IPS DF 4.7 (cell line): ENCODE data around the gene HSPA4.

Experiments
- DNase-seq: peaks from one replicate; pipeline ENCODE4 v3.0.0-alpha.2; 2013; ENCODE audit warnings: low spot score; ENCODE audit errors: extremely low read depth

The HSPA4 gene

DNA sequence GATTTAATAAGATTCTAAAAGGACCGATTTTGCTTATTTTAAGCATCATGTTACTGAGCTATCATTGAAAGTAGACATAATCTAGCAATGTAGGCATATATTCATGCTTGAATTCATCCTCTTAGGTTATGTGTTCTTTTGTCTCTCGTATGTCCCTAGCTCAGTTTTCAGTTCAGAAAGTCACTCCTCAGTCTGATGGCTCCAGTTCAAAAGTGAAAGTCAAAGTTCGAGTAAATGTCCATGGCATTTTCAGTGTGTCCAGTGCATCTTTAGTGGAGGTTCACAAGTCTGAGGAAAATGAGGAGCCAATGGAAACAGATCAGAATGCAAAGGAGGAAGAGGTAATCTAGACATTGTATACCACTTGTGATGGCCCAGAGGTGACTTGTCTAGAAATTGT lies 39.2 kb downstream of the HSPA4 start:
- DNase-seq, result no peak

DNA sequence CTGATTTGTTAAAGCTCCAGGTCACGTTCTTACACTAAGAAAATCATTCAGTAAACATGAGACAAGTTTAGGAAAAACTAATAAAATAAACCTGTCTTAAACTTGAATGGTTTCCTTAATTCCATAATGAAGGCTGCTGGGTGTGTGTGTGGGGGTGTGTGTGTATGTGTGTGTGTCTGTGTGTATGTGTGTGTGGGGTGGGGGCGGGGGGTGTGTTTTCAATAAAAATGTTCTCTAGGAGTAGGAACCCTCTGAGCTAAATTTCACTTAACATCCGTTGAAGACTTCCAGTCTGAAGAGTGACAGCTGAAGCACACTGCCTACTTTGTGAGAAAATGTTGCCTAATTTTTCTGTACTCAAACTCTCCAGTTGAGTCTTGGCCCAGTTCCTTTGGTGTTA lies 54.5 kb downstream of the HSPA4 start:
- no peak for DNase-seq

DNA sequence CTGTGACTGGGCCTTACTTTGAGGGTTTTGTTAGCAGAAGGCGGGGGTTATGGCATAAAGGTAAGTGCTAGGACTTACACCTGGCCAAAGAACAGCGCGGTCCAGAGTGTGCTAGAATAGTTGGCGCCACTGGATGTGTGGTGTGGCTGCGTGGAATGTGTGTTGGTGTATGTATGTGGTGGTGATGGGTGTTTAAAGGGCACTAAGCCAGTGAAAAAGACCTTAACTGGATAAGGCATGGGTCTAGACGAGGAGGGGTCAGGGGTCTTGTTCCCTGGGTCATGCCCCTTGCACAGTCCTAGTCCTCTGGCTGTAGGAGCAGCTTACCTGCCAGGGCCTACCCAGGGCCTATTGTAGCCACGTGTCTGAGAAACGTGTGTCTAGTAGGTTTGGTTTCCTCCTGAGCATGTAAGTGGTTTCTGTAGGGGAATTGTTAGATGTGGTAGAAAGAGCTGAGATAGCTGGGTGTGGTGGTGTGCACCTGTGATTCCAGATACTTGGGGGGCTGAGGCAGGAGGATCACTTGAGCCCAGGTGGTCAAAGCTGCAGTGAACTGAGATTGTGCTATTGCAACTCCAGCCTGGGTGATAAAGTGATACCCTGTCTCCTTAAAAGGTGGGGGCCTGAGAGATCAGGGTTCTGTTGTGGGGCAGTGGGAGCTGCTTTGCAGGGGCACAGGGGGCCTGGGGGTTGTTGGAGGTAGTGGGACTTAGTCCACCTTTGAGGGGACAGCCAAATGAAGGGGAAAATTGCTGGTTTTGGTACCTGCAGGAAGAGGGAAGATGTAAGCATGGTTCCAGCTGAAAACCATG lies 55.2 kb downstream of the HSPA4 start:
- no peak for DNase-seq

DNA sequence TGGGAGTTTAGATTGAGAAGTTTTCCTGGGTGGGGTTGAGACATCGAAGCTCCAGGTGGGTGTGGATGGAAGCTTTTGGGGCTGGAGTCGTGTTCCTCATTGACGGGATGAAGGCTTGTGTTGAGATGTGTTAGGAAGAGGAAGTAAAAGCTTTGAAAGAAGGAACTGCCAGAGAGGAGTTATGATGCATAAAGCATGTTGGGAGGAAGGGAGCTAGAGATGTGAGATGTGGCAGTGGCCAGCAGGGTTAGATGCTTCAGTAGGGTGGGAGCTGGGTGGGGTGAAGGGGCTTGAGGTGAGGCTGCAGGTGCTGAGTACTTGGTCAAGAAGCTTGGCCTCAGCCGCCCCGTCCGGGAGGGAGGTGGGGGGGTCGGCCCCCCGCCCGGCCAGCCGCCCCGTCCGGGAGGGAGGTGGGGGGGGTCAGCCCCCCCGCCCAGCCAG lies 56.7 kb downstream of the HSPA4 start:
- DNase-seq, result no peak

DNA sequence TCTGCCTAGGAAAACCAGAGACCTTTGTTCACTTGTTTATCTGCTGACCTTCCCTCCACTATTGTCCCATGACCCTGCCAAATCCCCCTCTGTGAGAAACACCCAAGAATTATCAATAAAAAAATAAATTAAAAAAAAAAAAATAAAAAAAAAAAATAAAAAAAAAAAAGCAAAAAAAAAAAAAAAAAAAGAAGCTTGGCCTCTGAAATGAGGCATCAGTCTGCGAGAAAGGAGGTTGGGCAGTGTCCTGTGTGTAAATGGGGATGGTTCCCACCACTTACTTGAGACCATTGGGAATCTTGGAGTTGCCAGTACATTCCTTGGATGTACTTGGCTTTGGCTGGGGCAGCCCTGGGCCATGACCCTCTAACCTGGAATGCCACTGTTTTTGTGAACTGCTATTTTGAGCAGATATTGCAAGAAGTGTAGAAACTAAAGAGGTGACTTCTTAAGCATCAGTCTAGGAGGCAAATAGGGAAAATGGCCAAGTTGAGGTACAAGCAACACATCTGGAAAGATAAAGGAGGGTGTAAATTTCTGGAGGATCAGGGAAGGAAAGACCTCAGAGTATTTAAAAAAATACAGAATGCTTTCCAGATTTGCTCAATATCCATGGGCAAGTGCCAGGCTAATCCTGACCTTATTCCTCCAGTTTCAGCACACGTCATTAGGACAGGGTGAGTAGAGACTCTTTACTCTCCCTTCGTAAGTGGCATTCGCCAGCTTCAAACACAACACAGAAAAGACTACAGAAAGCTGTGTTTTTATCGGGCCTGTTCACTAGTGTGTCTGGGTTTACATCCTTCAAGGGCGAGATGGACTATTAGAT lies 58.1 kb downstream of the HSPA4 start:
- no peak for DNase-seq

DNA sequence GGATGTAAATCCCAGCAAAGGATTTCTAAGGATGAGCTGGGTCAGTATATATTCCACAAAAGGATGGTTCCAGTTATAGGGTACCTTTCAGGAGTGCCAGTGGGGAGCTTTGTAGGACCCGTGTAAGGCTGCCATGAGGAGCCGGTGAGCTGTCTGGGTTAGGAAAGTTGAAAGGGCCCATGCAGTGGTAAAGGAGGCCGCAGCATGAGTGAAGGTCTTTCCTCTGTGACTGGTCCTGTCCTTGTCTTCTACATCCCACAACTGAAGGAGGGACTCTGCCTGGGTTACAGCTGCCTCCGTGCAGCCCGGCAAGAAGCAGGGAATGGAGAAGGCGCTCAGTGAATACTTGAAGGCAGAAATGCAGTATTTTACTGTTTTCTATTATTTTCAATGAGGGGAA lies 58.9 kb downstream of the HSPA4 start:
- DNase-seq, result no peak

DNA sequence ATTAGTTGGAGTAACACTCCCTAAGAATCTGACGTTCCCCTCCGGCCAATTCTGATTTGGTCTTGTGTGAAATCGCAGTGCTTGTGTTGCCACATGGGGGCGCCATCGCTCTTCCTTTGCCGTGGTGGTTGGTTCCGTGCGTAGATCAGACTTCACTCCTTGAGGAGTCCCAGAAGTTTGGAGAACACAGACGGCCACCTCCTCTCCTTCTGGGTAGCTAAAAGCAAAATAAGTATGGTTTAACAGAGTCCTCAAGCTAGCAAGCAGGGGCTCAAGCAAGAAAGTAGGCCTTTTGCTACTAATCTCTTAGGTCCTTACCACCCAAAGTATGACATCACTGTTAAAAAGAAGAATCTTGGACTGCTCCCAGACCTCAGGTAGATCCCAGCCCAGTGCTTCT lies 59.5 kb downstream of the HSPA4 start:
- peak; percentile 79 for DNase-seq

DNA sequence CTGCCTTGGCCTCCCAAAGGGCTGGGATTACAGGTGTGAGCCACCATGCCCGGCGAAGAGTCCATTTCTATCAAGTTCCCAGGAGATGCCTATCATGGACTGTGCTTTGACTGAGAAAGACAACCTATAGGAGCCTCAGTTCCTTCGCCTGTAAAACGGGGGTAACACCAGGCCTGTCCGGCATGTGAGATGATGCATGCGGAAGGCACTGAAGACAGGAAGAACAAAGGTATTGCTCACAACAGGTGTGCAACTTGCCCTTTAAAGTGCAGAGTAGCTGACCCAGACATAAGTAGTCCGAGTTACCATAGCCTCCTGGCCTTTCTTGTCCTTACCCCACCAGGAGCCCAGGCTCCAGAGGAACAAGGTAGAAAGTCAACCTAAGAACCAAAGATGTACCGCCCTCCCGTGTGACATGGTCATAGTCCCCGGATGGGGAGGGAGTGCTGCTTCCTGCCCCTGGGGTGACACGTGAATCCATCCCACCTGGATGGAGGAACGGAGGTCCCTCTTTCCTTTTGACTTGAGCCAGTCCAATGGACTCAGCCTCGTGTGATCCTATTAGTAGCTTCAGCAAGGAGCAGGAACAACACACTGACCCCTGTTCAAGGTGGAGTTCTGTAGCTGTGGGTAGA lies 60.3 kb downstream of the HSPA4 start:
- no peak for DNase-seq

DNA sequence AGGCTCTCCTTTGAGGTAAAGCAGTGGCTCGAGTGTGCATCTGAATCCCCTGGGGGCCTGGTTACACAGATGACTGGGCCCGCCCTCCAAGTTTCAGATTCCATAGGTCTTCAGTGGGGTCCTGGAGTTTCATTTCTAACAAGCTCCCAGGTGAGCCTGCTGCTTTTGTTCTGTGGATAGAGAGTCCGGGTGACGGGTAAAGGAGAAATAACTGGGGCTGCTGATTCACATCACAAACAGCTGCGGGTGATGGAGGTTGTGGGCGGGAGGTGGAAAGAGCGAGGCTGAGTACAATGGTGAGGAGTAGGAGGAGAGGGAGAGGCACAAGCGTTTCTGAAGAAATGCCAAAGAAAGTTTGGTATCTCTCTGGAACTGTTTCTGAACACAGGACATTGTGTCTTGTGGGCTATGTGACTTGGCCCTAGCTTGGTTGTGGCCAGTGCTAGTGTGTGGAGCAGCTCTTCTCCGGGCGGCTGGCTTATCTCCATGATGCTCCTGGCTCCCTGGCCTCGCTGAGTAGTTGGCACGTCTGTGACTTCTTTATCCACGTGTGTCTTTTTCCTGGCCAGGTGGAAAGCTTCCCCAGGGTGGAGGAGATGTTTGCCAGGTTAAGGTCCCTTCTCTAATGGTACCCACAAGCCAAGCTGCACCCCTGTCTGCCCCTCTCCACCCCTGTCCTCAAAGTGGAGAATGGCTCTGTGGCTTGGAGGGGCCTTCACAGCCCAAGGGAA lies 61.7 kb downstream of the HSPA4 start:
- DNase-seq, result no peak

DNA sequence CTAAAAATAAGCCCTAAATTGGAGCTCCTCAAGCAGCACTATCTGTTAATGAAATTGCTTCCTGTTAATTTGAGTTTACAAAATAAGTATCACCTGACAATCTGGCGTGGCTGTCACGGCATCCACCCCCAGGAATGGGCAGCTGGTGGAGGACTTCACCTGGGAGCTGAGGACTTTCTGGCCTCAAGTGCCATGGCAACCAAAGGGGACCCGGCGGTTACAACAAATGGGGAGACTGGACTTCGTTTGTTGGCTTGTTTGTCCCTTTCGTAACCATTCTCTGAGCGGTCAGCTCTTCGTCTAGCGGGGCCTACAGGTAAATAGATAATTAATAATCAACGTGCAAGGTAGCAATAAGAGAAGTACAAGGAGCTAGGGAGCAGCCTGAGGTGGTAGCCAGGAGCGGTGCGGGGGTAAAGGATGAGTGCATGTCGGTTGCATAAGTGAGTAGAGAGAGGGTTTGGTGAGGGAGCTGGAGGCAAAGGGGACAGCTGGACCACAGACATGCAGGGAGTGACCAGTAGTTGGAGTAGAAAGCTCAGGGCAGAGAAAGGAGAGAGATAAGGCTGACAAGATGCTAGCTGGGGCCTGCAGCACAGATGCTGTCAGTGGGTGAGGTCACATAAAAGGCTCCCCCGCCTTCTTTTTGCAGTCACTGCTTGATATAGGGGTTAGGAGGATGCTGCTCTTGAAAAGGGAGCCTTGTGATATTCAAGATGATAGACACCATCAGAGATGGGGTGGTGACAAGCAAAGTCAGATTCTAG lies 62.5 kb downstream of the HSPA4 start:
- no peak for DNase-seq

DNA sequence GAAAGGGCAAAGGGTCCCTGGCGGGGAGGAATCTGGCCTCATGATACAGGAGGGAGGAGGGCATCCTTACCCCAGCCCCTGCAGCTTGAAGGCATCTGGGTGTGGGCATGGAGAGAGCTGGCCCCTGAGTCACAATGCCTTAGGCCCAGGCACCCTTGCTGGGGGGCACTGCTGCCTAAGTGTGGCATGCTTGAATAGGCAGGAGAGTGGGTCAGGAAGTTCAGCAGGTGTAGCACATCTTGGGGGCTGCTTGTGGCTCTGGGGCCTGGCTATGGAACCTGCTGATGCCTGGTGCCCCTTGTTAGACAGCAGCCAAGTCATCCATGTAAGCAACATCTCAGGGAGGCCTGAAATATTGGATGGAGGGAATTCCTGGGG lies 63.1 kb downstream of the HSPA4 start:
- DNase-seq, result no peak

DNA sequence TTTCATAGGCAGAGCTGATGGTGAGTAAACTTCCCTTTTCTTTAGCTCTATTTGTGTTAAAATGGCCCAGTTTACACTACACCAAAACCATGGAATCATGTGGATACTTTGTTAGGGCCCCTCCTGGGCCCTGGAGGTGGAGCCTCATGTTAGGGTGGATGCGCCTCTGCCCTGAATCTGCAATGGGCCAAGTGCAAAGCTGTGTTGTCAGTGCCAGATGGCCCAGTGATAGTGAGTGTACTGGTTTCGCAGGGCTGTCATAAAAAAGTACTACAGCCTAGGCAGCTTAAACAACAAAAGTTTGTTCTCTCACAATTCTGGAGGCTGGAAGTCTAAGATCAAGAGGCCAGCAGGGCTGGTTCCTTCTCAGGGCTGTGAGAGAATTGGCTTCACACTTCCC lies 64.8 kb downstream of the HSPA4 start:
- DNase-seq, result no peak

DNA sequence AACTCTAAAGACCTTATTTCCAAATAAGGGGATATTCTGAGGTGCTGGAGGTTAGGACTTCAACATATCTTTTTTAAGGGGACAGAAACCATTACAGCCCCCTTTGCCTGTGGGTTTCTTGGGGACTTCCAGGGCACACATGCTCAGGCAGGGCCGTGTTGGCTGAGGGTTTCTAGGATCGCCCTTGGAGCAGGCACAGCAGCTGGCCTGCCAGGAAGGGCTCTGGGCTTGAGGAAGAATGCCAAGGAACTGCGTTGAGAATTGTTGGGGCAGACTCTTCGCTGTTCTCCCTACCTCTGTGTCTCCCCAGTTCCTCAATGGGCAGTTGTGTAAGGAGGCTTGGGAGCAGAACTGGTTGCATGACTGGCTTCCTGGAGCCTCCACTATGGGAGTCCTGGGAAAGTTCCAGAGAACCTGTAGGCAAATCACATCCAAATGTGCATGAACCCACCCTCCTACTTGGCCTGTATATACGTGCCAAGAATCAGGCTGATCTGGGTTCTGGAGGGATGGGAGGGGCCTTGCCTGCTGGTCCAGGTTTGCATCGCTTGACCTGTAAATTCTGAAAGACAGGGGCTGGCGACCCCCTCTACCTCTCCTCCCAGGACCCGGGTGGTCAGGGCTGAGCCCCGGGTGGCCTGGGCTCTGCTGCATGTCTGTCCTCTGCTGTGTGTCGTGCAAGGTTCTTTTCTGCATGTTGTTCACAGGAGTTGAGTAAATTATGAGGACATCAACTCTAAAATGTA lies 65.5 kb downstream of the HSPA4 start:
- no peak for DNase-seq

DNA sequence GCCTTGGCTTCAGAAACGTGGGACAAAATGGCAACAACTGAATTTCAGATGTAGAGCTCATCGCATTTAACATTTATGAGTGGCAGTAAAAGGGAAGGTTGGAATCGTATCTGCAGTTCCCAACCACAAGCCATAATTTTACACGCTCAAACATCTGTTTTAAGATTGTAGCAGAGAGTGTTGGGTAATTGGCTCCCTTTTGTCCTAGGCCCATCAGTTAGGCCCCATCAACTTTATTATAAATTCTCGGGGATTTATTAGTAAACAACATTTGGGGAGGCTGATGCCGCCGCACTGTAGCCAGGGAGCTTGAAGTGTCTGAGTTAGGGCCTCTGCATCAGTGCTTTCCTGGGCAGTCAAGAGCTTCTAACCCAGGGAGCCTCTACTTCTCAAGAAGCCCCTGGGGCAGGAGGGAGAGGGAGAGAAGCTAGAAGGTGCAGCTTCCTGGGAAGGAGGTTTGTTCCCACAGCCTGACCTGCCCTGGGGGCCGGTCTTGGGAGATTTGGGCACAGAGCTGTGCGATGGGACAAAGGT lies 66.2 kb downstream of the HSPA4 start:
- no peak for DNase-seq

DNA sequence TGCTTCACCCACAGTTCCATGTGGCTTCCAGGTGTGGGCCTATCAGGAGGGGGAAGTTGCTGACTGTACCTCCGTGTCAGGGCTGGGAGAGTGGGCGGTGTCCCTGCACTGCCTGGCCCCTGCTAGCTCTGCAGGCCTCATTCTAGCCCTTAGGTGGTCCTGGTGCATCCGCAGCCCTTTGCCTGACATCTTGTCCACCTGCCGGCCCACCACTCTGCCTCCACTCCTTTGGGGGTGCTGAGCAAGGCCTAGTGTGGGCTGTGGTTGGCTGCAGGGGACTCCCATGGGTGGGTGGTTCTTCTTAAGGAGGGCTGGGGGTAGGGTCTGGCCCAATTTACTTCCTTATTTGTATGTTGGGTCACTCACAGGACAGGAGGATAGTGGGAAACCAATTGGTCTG lies 66.9 kb downstream of the HSPA4 start:
- no peak for DNase-seq

DNA sequence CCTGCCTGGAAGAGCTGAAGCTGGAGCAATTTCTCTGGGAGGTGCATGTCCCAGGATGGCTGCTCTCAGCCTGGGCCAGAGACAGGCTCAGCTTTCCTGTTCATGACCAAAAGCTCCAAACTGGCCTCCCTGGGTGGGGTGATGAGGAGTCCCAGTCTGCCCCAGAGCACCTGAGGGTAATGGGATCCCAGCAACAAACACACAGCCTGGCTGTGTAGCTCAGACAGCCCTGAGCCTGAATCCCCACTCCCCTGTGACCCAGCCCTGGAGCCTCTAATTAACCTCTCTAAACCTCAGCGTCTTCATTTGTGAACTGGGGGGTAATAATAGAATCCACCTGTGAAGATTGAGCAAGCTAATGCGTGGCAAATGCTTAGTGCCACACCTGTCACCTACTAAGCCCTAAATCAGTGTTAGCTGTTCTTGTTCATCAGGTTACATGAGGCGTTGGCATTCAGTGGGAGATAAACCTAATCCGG lies 67.5 kb downstream of the HSPA4 start:
- no peak for DNase-seq

DNA sequence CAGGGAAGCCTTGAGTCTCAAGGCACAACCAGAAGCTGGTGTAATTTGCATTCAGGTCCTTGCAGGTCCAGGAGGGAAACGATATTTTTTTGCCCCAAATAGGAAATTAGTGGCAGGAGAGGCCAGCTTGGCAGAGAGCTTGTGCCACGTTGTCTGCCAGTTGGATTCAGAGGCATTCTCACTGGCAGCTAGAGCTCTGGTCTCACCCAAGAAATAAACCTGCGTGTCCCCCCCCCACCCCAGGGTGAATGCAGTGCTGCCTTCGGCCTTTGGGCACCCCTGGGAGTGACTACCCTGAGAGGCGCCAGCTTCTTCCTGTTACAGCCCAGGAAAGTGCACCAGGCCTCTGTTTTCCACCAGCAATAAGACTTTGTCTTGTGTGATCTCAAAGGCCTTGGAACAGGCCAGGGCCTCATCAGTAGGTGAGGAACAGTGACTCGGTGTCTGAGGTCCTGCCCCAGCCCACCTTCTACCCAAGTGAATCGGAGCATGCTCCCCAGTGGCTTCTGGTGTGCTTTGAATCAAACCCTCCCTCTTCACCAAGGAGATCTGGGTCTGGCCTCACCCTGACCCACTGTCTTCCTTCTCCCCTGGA lies 68.4 kb downstream of the HSPA4 start:
- no peak for DNase-seq

DNA sequence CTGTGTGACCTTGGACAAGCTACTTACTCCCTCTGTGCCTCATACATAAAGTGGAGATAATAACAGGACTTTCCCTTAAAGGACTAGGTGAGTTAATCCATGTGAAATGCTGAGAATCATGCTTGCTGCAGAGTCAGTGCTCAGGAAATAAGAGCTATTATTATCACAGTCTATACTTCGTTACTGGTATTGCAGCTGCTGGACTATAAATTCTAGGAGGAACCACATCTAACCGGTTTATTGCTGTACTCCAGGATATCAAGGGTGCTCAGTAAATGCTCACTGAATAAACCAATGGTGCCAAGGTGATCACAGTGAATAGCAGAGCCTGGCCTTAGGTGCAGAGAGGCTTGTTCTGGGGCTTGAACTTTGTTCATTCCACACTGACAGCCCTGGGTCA lies 69.3 kb downstream of the HSPA4 start:
- DNase-seq, result no peak

DNA sequence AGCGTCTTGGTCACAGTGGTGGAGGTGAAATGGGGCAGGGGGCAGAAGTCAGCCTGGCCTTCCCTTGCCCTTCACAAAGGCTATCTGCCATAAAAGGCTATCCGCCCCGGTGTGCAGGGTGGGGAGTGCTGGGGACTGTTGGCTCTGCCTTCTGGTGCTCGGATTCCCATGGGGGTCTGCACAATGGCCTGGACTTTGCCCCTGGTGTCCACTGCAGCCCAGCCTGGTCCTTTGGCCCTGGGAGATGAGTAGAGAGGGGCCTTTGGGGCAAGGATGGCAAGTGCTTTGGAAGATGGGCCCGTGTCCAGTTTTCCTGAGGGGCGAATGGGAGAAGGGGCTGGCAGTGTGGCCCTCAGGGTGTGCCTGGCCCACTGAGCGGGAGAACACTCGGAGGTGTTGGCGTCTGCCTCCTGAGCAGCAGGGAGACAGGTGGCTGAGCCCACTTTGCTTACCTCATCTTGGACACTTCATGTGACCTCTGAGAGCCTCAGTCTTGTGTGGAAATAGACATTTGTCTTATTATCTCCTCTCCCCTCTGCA lies 69.9 kb downstream of the HSPA4 start:
- no peak for DNase-seq
